ENCODE data around the gene PLXNA2.

PLXNA2 gene

DNA sequence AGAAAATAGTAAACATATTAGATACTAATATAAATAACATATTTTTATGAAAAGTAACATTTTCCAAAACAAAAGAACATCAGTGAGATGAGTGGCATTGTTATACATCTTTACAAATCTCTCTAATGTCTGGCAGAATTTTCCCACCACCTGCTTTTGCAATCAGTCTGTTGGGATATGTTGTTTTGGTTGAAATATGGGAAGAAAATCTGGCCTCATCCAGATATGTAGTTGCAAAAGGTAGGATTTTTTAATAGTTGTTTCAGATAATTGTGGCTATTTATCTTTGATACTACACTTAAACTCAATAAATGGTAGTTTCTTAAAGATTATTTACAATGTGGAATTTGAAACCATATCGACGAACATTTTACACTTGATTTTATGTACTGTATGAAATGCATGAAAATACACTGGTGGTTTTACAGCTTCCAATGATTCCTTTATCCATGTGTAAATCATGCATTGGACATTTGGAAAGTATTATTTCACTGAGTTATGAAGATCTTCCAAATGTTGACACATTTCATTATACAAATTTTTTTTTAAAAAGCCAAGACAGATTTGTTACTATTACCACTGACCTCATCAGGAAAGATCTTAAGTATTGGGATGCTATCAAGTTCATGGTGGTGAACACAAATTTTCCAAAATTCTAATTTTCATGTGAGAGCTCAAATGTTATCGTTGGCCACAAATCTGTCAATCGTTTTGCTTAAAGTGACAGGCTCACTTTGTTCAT is 259.2 kb downstream of the PLXNA2 start:
- no peak for DNase-seq

DNA sequence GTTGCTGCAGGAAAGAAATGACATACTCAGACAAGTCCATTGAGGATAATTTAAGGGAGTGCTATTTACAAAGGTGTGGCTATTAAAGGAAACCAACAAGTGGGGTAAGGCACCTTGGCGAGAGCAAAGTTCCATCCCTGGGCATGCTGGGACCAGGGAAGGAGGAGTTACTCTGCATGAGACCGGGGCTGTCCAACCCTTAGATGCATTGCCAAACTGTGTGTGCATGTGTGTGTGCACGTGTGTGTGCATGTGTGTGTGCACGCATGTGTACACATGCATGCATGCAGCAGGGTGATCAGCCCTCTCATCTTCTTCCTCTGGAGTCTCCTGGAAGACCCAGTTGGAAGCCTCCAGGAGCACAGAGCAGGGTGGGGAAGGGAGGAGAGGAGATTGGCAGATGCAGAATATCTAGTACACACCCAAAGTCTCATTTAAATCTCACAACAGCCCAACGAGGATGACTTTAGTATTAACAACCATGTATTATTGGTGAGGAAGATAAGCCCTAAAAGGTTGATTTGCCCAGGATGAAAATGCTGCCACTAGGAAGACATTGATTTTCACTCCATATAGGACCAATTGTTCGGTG is 261.0 kb downstream of the PLXNA2 start:
- no peak for DNase-seq

GRCh38 chr1:207981976-207982375 is 262.2 kb downstream of the PLXNA2 start:
- no peak for DNase-seq

DNA sequence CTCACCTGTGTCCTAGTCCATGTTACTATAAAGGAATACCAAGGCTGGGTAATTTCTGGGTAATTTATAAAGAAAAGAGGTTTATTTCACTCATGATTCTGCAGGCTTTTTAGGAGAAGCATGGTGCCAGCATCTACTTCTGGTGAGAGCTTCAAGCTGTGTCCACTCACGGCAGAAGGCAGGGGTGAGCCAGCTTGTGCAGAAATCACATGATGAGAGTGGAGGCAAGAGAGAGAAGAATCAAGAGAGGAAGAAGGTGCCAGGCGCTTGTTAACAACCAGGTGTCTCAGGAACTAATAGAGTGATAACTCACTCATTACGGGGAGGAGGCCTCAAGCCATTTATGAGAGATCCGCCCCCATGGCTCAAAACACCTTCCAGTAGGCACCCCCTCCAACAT is 265.7 kb downstream of the PLXNA2 start:
- no peak for DNase-seq

- DNase-seq: no peak
Measured at GRCh38 chr1:207977876-207978275, 266.3 kb downstream of the PLXNA2 start.

DNA sequence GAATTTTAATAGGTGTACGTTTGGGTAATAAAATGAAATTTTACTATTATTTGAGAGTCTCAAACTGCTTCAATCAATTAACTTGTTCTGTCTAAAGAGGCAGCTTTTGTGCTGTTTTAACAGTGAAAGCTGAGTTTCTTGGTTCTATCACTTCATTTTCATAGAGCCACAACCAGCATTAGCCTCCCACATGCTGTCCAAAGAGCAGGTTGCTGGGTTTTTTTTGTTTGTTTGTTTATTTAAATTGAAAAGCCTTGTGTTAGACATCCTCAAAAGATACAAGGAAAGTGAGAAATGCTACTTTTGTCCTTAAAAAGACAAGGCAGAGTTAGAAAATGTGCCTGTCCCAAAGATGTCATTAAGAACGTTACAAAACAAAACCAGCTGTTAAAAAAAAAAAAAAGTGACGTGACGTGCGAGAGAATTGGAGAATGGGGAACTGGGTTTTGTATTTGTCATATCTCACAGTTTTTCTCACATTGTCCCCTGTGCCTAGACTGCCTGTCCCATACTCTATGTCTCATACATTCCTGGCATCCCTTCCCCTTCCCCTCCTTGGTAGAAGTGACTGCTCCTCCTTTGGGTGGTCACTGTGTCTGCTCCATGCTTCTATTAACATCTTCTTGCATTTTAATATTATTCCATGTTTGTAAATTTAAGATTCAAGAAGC is 270.2 kb downstream of the PLXNA2 start:
- no peak for DNase-seq

GRCh38 chr1:207972337-207972736 is 271.8 kb downstream of the PLXNA2 start:
- no peak for DNase-seq

Data from DMS79 treated with DMSO at 0.1 percent for 48 hours (cell line).